DND-41 (cell line): ENCODE measurements around the gene CTTNBP2.

Experiments used
- EZH2 ChIP-seq: IDR thresholded peaks from 3 replicates; pipeline ENCODE4 v1.6.1; 2012; ENCODE audit warnings: borderline replicate concordance, low read depth, mild to moderate bottlenecking, moderate library complexity, low read length, inconsistent platforms; ENCODE audit not compliant: severe bottlenecking
- TF ChIP-seq, protein P1 (sequence below): IDR thresholded peaks from 2 replicates; pipeline ENCODE4 v1.5.1; 2012; ENCODE audit warnings: borderline replicate concordance, low read length, moderate library complexity, mild to moderate bottlenecking; ENCODE audit not compliant: poor library complexity, severe bottlenecking; ENCODE audit errors: extremely low read depth

DNA sequence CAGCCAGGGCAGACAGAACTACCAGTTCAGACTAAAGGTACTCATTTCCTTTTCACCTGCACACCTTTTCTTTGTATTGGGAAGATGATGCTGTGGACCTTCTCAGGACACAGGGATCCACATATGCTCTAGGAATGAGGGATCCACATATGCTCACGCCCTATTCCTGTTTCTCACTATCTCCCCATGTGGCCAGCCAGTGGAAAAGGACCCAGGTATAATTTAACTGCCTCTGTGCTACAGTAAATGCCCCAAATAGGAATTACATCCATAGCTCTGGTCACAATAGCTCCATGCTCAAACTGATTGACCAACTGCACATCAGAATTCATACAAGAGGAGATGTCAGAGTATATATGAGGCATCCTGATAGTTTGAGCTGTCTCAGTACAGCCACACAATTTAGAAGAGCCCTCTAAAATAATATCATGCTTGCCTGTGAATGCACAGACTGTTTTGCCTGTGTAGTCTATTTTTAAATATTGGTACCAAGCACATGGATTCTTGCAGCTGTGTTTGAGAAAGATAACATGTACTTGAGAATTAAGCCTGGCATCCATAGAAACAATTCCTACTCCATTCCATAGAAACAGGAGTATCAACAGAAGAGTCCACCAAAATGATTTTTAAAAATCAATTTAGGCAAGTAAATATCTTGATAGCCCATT, 43.7 kb downstream of the CTTNBP2 start:
- TF ChIP-seq, protein P1, sequence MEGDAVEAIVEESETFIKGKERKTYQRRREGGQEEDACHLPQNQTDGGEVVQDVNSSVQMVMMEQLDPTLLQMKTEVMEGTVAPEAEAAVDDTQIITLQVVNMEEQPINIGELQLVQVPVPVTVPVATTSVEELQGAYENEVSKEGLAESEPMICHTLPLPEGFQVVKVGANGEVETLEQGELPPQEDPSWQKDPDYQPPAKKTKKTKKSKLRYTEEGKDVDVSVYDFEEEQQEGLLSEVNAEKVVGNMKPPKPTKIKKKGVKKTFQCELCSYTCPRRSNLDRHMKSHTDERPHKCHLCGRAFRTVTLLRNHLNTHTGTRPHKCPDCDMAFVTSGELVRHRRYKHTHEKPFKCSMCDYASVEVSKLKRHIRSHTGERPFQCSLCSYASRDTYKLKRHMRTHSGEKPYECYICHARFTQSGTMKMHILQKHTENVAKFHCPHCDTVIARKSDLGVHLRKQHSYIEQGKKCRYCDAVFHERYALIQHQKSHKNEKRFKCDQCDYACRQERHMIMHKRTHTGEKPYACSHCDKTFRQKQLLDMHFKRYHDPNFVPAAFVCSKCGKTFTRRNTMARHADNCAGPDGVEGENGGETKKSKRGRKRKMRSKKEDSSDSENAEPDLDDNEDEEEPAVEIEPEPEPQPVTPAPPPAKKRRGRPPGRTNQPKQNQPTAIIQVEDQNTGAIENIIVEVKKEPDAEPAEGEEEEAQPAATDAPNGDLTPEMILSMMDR: no peak
- TF ChIP-seq EZH2: no peak
